SK-N-SH (cell line): ENCODE measurements around the gene PPAN.

ENCODE experiments used
- EZH2phosphoT487 ChIP-seq: fragments of 200-600 bp; sonication (generic); IDR thresholded peaks from 2 replicates; pipeline ENCODE4 v1.6.1; 2017; ENCODE audit warnings: low read depth, mixed run types, mild to moderate bottlenecking, antibody characterized with exemption, moderate library complexity, borderline replicate concordance
- RXRA ChIP-seq: IDR thresholded peaks from 2 replicates; pipeline ENCODE4 v1.4.0; 2012; ENCODE audit warnings: low read depth, mild to moderate bottlenecking, borderline replicate concordance
- TF ChIP-seq, protein P1 (sequence below): fragments of 200-600 bp; sonication (generic); IDR thresholded peaks from 2 replicates; pipeline ENCODE4 v1.6.1; 2017; ENCODE audit warnings: antibody characterized with exemption, mild to moderate bottlenecking, moderate library complexity

DNA sequence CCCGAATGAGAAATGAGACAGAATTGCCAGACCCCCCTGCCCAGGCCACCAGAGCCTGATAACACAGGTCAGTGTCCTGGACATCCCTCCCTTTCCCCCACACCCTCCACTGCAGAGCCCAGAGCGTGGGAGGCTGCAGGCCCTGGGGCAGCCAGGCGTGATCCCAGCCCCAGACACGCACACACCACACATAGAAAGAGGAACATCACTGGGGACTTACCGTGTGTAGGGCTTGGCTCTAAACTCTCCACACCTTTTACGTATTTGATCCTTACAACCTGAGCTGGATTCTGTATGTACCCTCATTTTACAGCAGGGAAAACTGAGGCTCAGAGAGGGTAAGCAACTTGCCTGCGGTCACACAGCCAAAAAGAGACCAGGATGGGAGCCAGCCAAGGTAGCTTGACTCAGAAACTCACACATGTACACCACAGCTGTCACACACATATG is 3.4 kb upstream of the PPAN start:
- TF ChIP-seq EZH2phosphoT487 (no peak), RXRA (no peak)
- TF ChIP-seq, protein P1, sequence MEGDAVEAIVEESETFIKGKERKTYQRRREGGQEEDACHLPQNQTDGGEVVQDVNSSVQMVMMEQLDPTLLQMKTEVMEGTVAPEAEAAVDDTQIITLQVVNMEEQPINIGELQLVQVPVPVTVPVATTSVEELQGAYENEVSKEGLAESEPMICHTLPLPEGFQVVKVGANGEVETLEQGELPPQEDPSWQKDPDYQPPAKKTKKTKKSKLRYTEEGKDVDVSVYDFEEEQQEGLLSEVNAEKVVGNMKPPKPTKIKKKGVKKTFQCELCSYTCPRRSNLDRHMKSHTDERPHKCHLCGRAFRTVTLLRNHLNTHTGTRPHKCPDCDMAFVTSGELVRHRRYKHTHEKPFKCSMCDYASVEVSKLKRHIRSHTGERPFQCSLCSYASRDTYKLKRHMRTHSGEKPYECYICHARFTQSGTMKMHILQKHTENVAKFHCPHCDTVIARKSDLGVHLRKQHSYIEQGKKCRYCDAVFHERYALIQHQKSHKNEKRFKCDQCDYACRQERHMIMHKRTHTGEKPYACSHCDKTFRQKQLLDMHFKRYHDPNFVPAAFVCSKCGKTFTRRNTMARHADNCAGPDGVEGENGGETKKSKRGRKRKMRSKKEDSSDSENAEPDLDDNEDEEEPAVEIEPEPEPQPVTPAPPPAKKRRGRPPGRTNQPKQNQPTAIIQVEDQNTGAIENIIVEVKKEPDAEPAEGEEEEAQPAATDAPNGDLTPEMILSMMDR = no peak
